NCI-H524 treated with DMSO at 0.1 percent for 48 hours (cell line): ENCODE data around the gene TRIM27.
A peak's percentile ranks its signal among the peaks of the same experiment; 100 is the strongest.
"Not testable (repeated sequence)": the region's sequence is repeated elsewhere in the genome, so short reads cannot be mapped to it uniquely, and the experiment has no call there.

Source experiments
- DNase-seq: peaks from one replicate; lab custom pipeline; 2025; lab: John Stamatoyannopoulos, UW

Gene TRIM27, protein sequence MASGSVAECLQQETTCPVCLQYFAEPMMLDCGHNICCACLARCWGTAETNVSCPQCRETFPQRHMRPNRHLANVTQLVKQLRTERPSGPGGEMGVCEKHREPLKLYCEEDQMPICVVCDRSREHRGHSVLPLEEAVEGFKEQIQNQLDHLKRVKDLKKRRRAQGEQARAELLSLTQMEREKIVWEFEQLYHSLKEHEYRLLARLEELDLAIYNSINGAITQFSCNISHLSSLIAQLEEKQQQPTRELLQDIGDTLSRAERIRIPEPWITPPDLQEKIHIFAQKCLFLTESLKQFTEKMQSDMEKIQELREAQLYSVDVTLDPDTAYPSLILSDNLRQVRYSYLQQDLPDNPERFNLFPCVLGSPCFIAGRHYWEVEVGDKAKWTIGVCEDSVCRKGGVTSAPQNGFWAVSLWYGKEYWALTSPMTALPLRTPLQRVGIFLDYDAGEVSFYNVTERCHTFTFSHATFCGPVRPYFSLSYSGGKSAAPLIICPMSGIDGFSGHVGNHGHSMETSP

DNA sequence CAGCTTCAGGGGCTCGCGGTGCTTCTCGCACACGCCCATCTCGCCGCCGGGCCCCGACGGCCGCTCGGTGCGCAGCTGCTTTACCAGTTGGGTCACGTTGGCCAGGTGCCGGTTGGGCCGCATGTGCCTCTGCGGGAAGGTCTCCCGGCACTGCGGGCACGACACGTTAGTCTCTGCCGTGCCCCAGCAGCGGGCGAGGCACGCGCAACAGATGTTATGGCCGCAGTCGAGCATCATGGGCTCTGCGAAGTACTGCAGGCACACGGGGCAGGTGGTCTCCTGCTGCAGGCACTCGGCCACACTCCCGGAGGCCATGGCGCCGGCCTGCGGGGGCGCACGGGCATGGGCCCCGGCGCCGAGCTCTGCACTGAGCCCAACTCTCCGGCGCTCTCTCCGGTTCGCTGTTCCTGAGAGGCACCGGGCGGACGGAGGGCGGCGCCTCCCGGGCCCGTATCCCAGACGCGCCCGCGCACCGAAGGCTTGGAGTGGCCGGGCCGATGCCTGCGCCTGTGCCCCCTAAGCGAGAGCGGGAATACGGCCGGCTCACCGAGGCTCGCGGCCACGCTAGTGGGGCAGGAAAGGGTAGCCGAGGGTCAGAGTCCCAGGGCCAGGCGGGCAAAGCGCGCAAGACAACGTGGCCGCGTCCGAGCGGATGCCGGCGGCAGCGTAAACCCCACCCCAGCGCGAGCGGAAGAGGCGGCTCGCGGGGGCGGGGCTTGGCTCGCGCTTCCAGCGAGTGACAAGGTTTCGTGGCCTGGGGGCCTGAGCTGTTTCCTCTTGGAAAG lies at the start of gene TRIM27:
Gene TRIM27, minus strand, starts transcription at position 668 of the 785 bp plus-strand sequence. Its CDS starts 353 bp downstream, at position 315.
- DNase-seq = peak; percentile 39

GRCh38 chr6:28970056-28970455 lies 46.3 kb upstream of the TRIM27 start:
- DNase-seq = not testable (repeated sequence)

DNA sequence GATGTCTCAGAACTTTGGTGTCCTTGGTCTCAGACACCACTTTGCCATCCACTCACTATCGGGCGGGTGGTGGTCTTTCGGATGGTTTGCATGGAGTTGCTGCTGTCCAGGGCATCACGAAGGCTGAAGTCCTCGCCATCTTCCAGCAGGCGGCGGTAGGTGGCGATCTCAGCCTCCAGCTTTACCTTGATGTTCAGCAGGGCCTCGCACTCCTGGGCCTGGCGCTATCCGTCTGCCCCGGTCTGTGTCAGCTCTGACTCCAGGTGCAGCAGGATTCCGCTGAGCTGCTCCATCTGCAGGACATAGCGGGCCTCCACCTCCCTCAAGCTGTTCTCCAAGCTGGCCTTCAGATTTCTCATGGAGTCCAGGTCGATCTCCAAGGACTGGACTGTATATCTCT lies 45.3 kb upstream of the TRIM27 start:
- no peak for DNase-seq

DNA sequence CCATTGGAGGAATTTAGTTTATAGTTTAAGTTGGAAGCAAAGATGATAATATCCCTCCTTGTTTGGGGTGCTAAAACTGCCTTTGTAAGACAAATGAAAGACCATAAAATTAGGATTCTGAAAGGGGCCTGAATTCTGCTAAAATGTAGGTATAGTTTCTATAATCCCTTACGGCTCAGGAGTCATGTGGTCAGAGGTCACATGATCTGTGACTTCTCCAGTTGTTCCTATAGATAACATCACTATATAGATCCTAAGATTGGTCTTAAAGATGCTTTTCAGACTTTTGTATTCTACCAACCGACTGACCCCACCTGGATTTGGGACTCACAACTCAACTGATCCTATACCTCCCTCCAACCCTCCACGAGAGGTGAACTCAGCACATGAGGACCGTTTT lies 44.7 kb upstream of the TRIM27 start:
- no peak for DNase-seq

GRCh38 chr6:28965706-28966105 lies 41.9 kb upstream of the TRIM27 start:
- DNase-seq = no peak

DNA sequence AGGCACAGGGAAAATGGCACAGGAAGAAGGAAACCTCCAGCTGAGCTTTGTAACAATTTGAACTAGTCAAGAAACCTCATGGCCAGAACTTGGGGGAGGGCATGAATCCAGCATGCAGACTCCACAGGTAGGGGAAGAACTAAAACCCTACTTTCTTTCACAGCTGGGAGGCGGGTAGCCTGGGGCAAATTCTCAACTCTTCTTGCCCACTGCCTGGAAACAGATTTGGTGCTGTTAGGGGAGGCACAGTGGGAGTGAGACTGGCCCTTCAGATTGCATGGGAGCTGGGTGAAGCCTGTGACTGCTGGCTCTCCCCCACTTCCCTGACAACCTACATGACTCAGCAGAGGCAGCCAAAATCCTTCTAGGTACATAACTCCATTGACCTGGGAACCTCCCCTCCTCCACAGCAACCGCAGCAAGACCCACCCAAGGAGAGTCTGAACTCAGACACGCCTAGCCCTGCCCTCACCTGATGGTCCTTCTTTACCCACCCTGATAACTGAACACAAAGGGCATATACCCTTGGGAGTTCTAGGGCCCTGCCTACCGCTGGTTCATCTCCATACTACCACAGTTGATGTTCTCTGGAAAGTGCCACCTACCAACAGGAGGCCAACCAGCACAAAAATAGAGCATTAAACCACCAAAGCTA lies 37.2 kb upstream of the TRIM27 start:
- DNase-seq = no peak

- not testable (repeated sequence) for DNase-seq
These were observed 34.9 kb upstream of the TRIM27 start for GRCh38 chr6:28958561-28959243.

GRCh38 chr6:28957795-28958314 lies 34.1 kb upstream of the TRIM27 start:
- not testable (repeated sequence) for DNase-seq

- no peak for DNase-seq
These were observed 32.5 kb upstream of the TRIM27 start for GRCh38 chr6:28956331-28956730.

- DNase-seq = peak; percentile 22
These were observed 29.9 kb upstream of the TRIM27 start for GRCh38 chr6:28953585-28954258.

DNA sequence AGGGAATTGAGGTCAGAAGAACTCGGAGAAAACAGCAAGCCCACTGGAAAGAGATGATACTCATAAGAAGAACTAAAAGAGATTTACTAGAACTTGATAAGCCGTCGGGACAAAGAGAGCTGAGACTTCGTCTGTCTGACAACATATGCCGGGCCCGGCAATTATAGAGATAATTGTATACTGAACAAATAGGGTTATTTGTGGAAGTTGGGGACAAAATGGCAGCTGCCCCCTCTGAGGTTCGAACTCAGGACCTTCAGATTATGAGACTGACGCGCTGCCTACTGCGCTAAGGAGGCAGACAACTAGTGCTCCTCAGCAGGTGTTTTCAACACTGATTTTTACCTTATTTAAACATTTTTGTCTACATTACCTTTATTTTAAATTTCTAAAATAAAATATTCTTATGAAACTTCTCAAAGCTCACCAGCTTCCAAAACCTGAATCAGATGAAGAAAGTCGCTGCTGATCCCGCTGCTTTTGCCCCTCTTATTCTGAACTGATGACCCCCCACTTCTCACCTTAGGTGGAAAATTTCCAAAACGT lies 29.3 kb upstream of the TRIM27 start:
- peak; percentile 24 for DNase-seq

DNA sequence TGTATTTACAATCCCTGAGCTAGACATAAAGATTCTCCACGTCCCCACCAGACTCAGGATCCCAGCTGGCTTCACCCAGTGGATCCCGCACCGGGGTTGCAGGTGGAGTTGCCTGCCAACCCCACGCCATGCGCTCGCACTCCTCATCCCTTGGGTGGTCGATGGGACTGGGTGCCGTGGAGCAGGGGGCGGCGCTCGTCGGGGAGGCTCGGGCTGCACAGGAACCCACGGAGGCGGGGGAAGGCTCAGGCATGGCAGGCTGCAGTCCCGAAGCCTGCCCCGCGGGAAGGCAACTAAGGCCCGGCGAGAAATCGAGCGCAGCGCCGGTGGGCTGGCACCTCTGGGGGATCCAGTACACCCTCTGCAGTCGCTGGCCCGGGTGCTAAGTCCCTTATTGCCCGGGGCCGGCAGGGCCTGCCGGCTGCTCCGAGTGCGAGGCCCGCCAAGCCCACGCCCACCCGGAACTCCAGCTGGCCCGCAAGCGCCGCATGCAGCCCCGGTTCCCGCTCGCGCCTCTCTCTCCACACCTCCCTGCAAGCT lies 25.9 kb upstream of the TRIM27 start:
- DNase-seq = not testable (repeated sequence)

DNA sequence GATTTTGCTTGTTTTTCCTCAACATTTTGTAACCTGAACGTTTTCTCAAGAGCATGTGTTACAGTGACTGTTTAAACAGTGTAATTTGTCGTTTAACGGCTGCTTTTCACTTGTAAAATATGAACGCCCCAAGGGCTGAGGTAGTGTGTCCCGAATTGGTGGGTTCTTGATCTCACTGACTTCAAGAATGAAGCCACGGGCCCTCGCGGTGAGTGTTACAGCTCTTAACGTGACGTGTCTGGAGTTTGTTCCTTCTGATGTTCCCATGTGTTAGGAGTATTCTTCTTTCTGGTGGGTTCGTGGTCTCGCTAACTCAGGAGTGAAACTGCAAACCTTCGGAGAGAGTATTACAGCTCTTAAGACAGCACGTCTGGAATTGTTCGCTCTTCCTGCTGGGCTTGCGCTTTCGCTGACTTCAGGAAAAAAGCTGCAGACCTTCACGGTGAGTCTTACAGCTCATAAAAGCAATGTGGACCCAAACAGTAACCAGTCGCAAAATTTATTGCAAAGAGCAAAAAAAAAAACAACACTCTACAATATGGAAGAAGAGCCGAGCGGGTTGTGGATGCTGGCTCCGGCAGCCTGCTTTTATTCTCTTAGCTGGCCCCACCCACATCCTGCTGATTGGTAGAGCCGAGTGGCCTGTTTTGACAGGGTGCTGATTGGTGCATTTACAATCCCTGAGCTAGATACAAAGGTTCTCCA lies 25.1 kb upstream of the TRIM27 start:
- DNase-seq = no peak

DNA sequence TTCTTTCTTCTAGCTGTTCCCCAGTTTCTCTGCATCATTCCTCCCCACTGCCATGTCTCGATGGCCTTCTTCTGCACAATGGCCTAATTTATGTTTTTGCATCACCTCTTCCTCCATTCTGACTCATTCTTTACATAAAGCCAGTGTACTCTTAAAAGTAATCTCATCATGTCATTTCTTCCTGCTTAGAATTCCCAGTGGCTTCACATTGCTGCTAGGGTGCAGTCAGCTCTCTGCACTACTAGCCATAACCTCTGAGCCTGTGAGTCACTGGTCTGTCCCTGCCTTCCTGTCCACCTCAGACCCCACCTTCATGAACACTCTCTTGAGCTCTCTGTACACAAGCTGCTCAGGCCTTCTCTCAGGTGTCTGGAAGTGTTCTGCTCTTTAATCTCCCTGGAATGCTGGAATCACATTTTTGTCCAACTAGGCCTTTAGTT lies 24.1 kb upstream of the TRIM27 start:
- DNase-seq = peak; percentile 2

GRCh38 chr6:28947067-28947765 lies 23.4 kb upstream of the TRIM27 start:
- DNase-seq = no peak

DNA sequence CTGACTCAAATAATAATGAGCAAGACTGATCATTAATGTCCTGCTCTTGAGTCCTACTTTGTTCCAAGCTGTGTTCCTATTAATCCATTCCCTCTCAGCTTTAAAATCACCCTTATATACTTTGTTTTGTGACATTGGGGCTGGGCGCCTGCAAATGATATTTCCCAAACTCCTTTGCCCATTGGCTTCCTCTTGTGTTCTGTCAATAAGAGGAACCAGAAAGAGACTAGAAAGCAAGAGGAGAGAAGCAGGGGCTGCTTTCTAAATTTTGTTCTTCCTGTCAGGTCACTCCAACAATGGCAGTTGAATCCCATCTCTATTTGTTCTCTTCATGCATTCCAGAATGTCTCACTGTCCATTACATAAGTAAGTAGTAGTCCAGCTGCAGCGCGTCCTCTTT lies 21.6 kb upstream of the TRIM27 start:
- no peak for DNase-seq

- peak; percentile 4 for DNase-seq
These were observed 20.7 kb upstream of the TRIM27 start for GRCh38 chr6:28944412-28944865.

GRCh38 chr6:28943557-28944411 lies 20.0 kb upstream of the TRIM27 start:
- DNase-seq = peak; percentile 13
